Activated T-cell treated with anti-CD3 and anti-CD28 coated beads, Interleukin-2, amount 50 U/mL, for 4 hours (primary cell): ENCODE results near the gene PGLYRP1. TPM values are rescaled to one million over a fixed set of nuclear protein-coding genes. Genes with fewer than 3 reads are reported as not detected.

Source experiments
- ATAC-seq, 2 donors: fragments of 200-7000 bp; cut with Tn5 transposase; one replicate each; pipeline ENCODE4 v1.10.0; 2021
- DNase-seq: peaks from one replicate; pipeline ENCODE4 v3.0.0-alpha.2; 2020
- H3K27me3 Mint-ChIP-seq: one replicate; pipeline ENCODE4 v1.8.0; 2021; ENCODE audit warnings: low read depth, mixed read lengths
- H3K36me3 Mint-ChIP-seq: one replicate; pipeline ENCODE4 v1.8.0; 2022; ENCODE audit warnings: mixed read lengths; ENCODE audit not compliant: insufficient read depth
- H3K4me1 Mint-ChIP-seq: one replicate; pipeline ENCODE4 v1.8.0; 2021; ENCODE audit warnings: low read depth, mixed read lengths
- H3K4me3 Mint-ChIP-seq: one replicate; pipeline ENCODE4 v1.8.0; 2021; ENCODE audit warnings: mild to moderate bottlenecking, moderate library complexity, mixed read lengths
- H3K9me3 Mint-ChIP-seq: one replicate; pipeline ENCODE4 v1.8.0; 2021; ENCODE audit warnings: mixed read lengths
- total RNA-seq, 3 donors: library from RNA; stranded (reverse); gene quantifications; one replicate each; pipeline ENCODE4 v1.2.1, GENCODE V29; 2021

PGLYRP1 gene
- total RNA-seq, 3 donors from 2014 or later = not detected

DNA sequence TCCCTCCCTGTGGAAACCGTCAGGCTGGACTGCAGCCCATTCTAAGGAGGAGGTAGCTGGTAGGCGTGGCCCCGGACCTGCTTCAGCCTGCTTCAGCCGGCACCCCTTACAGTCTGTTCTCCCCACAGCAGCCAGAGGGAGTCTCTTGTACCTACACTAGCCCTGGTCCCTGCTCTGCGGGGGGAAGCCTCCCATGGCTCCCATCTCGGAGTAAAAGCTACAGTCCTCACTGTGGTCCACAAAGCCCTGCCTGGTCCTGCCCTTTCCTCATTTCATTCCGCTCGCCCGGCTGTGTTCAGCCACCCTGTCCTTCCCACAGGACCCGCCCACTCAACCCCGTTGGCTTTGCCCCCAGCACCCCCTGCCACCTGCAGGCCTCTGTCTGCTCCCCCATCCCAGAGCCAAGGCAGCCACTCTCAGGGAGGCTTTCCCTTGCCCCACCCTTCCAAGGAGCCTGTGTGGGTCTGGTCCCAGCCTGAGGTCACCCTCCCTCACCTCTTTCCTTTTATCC, 1.3 kb downstream of the PGLYRP1 start:
- Mint-ChIP-seq H3K9me3 (peaks cover 4% of the 10 kb centered on the region), H3K4me1 (peaks cover 12% of the 10 kb centered on the region), H3K4me3 (no peak overlapping the region), H3K36me3 (no peaks in the 10 kb centered on the region), H3K27me3 (peaks cover 33% of the 10 kb centered on the region)
- no peak for DNase-seq
- ATAC-seq = no peak

DNA sequence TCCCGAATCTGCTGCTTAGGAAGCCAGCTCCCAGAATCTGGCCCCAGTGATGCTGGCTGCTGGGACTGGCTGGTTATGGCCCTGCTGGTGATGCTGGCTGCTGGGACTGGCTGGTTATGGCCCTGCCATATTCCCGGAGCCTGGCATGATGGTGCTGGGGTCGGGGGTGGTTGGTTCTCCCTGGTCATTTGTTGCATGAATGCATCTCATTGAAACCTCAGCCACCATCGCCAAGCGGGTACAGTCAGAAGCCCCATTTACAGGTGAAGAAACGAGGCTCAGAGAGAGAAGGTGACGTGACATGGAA, 2.1 kb downstream of the PGLYRP1 start:
- Mint-ChIP-seq H3K36me3 (no peaks in the 10 kb centered on the region), H3K9me3 (no peaks in the 10 kb centered on the region), H3K27me3 (peaks cover 27% of the 10 kb centered on the region), H3K4me3 (no peak overlapping the region), H3K4me1 (peaks cover 8% of the 10 kb centered on the region)
- ATAC-seq = no peak
- no peak for DNase-seq

DNA sequence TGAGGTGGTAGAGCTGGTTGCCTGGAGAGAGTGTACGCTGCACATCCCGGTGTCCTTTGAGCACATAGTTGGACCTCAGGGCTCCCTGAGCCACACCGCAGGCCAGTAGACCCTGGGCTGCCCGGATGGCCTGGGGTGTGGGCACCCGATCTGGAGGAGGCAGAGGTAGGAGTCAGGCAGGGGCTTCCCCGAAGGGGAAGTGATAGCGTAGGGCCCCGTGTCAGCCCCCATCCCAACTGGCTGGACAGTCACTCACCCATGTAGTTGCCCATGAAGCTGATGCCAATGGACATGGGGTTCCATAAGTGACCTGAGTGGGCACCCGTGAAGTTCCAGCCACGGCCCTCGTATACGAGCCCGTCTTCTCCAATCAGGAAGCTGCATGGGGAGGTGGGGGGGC, 3.6 kb downstream of the PGLYRP1 start:
- ATAC-seq (no peak), DNase-seq (no peak)
- Mint-ChIP-seq H3K27me3 (peaks cover 25% of the 10 kb centered on the region), H3K9me3 (no peaks in the 10 kb centered on the region), H3K4me1 (peaks cover 13% of the 10 kb centered on the region), H3K36me3 (peaks cover 5% of the 10 kb centered on the region), H3K4me3 (no peak overlapping the region)

DNA sequence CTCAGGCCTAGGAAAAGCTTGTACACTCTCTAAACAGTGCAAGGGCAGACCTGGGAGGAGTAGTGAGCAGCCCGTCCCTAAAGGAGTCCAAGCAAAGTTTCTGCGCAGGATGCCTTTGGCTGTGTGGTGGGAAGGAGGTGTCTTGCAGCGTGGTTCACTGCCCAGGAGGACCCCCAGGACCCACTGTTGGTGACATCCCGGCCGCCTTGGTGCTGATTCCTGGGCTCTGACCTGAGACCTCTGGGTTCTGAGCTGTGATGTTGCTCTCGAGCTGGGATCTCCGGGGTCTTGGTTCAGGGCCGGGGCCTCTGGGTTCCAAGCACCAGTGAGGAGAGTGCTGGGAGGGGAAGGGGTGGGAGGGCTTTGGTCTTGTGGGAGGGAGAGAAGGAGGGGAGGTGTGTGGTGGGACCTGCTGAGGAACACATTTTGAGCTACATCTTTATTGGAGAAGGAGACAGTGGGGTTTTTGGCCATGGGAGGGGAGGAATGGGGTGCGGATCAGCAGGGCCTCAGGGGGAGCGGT, 4.1 kb downstream of the PGLYRP1 start:
- Mint-ChIP-seq H3K9me3 (no peaks in the 10 kb centered on the region), H3K27me3 (peaks cover 21% of the 10 kb centered on the region), H3K36me3 (peaks cover 5% of the 10 kb centered on the region), H3K4me3 (no peak overlapping the region), H3K4me1 (peaks cover 13% of the 10 kb centered on the region)
- no peak for ATAC-seq
- no peak for DNase-seq

DNA sequence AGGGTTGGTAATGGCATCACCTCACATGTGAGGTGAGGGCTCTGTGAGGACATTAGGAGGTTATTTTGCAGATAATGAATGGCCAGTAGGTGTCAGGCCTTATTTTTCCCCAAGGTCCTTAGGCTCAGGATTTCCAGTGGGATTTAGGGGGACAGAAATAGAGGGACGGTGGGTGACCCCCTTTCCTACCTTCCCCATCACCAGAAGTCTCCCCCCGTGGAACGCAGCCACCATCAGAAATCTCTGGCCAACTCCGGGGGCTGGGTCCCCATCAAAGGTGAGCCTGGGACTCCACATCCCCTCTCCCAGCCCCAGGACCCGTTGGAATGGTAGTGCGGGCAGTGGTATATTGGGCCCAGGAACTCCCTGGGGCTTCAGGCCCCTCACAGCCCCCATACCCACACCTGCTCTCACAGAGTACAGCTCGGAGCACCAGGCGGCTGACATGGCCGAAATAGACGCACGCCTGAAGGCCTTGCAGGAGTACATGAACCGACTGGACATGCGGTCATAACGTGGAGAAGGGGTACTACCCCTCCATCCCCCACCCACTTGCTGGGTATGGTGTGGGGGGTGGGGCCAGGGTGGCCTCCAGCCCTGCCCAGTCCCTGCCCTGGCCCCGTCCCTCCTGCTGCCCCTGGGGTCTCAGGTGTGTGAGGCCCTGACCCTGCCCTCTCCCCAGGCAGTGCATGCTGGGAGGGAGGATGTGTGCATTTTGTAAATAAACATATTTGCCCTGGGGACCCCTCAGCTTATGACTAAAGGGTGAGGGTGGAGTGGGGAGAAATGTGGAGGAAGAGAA, 4.8 kb downstream of the PGLYRP1 start:
- Mint-ChIP-seq H3K36me3 (peaks cover 5% of the 10 kb centered on the region), H3K4me3 (no peak overlapping the region), H3K27me3 (peaks cover 16% of the 10 kb centered on the region), H3K4me1 (peaks cover 13% of the 10 kb centered on the region), H3K9me3 (no peaks in the 10 kb centered on the region)
- ATAC-seq = no peak
- DNase-seq = no peak

DNA sequence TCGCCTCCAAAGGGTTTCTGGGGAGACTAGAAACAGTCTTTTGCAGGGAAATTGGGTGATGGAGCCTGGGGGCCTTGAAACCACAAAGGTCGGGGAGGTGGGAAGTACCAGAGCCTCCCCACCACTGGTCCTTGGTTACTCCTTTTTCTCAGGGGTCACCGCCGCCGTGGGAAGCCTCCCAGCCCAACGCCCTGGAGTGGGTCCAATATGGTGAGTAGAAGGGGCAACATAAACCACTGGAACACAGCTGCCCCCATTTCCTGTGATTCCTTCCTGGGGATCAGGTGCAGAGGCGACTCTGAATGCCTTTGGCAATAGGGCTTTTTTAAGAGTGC, 5.8 kb downstream of the PGLYRP1 start:
- H3K4me3 Mint-ChIP-seq = peak overlapping the region; percentile 85
- H3K4me1 Mint-ChIP-seq = peaks cover 13% of the 10 kb centered on the region
- peaks cover 5% of the 10 kb centered on the region for H3K36me3 Mint-ChIP-seq
- H3K9me3 Mint-ChIP-seq = no peaks in the 10 kb centered on the region
- DNase-seq = no peak
- peaks cover 11% of the 10 kb centered on the region for H3K27me3 Mint-ChIP-seq
- ATAC-seq = peak in 1 of 2 donors; percentile 5

DNA sequence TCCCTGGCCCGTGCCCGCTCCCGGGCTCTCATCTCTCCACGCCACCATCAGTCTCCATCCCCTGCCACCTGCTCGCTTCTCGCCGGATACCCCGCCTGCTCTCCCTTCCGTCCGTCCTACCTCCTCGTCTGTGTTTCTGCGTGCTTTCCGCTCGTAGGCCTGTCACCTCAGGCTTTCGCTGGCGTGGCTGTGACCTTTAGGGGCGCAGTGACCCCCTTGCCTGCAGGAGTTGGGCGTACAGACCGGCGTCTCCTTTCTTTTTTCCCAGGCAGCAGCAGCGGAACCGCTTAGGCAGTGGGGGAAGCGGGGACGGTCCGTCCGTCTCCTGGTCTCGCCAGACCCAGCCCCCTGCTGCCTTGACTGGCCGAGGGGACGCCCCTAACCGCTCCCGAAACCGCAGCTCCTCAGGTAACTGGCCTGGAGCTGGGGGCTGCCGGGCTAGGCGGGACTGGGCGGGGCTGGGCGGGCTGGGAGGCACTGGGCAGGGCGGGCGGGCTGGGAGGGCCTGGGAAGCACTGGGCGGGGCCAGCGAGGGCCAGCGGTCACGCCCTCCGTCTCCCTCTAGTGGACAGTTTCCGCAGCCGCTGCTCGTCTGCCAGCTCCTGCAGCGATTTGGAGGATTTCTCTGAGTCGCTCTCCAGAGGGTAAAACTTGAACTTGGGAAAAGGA, 6.3 kb downstream of the PGLYRP1 start:
- peak; percentile 77 to 82 for ATAC-seq
- Mint-ChIP-seq H3K27me3 (peaks cover 8% of the 10 kb centered on the region), H3K36me3 (peaks cover 5% of the 10 kb centered on the region), H3K4me3 (peak overlapping the region; percentile 85), H3K4me1 (peaks cover 13% of the 10 kb centered on the region), H3K9me3 (no peaks in the 10 kb centered on the region)
- DNase-seq = peak; percentile 78

DNA sequence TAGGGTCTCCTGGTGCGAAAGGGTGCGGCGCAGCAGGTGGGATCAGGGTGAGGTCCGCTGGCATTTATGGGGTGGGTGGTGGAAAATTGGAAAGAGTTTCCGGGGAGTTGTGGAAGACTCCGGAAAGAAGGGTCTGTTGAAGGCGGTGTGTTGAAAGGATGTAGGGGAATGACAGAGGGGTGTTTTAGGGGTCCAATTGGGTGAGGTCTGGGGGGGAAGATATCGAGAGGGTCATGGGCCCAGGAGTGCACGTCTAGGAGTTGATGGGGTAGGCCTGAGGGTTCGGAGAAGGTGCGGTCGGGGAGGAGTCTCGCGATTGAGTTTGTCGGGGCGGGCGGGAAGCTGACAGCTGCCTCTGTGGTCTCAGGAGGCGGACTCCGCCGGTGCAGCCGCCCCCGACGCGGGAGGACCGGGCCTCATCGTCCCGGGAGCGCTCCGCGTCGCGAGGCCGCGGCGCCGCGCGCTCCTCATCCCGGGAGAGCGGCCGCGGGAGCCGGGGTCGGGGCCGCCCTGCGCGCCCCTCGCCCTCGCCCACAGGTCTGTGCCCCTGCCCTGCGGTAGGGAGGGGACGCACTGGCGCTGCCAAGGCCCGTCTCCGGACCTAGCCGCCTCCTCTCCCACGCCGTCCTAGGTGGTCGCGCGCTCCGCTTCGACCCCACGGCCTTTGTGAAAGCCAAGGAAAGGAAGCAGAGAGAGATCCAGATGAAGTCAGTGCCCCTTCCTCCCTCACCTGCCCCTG, 7.0 kb downstream of the PGLYRP1 start:
- Mint-ChIP-seq H3K4me3 (peak overlapping the region; percentile 85), H3K4me1 (peaks cover 13% of the 10 kb centered on the region), H3K27me3 (peaks cover 8% of the 10 kb centered on the region), H3K36me3 (peaks cover 5% of the 10 kb centered on the region), H3K9me3 (no peaks in the 10 kb centered on the region)
- ATAC-seq (peak; percentile 44 to 49), DNase-seq (peak; percentile 24)

DNA sequence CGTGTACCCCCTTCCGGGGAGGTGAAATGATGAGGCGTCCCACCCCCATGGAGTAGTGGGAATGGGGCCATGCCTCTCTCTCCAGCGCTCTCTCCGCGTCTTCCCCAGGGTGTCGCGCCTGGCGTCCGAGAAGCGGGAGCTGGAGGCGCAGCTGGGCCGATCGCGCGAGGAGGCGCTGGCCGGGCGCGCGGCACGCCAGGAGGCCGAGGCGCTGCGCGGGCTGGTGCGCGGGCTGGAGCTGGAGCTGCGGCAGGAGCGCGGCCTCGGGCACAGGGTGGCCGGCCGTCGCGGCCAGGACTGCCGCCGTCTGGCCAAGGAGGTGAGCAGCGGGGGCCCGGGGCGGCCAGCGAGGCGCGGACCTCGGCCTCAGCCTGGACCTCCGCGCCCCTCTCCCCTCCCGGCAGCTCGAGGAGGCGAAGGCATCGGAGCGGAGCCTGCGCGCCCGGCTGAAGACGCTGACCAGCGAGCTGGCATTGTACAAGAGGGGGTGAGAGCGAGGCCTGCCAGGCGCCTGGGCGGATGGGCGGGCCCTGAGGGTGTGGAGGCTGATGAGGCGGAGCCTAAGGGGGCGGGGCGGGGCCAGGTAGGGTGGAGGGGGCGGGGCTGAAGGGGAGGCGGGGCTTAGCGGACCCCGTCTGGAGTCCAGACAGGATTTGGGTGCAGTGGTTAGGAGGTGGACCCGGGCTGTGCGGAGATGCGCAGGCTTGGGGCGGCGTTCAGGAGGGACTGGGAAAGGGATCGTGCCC, 7.7 kb downstream of the PGLYRP1 start:
- Mint-ChIP-seq H3K4me3 (peak overlapping the region; percentile 70), H3K36me3 (peaks cover 7% of the 10 kb centered on the region), H3K9me3 (no peaks in the 10 kb centered on the region), H3K27me3 (peaks cover 8% of the 10 kb centered on the region), H3K4me1 (peaks cover 13% of the 10 kb centered on the region)
- DNase-seq (peak; percentile 62), ATAC-seq (peak; percentile 61 to 68)

DNA sequence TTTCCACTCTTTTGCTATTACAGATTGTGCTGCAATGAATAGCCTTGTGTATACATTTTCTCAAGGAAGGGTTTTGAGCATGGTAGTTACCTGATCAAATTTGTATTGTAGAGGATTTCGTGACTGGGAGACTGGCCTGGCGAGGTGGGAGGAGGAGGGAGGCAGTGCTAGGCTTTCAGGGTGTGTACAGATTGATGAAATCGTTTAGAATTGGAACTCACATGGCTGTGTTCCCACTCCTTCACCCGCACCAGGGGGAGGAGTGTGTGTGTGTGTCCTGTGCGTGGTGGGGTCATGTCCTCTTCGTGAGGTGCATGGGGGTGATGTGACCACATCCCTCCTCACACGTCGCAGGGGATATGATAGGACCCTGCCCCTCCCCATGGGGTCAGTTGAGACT, 8.3 kb downstream of the PGLYRP1 start:
- H3K27me3 Mint-ChIP-seq = peaks cover 8% of the 10 kb centered on the region
- H3K36me3 Mint-ChIP-seq = peaks cover 7% of the 10 kb centered on the region
- no peaks in the 10 kb centered on the region for H3K9me3 Mint-ChIP-seq
- ATAC-seq (no peak), DNase-seq (no peak)
- H3K4me1 Mint-ChIP-seq = peaks cover 13% of the 10 kb centered on the region
- H3K4me3 Mint-ChIP-seq = peak overlapping the region; percentile 55

DNA sequence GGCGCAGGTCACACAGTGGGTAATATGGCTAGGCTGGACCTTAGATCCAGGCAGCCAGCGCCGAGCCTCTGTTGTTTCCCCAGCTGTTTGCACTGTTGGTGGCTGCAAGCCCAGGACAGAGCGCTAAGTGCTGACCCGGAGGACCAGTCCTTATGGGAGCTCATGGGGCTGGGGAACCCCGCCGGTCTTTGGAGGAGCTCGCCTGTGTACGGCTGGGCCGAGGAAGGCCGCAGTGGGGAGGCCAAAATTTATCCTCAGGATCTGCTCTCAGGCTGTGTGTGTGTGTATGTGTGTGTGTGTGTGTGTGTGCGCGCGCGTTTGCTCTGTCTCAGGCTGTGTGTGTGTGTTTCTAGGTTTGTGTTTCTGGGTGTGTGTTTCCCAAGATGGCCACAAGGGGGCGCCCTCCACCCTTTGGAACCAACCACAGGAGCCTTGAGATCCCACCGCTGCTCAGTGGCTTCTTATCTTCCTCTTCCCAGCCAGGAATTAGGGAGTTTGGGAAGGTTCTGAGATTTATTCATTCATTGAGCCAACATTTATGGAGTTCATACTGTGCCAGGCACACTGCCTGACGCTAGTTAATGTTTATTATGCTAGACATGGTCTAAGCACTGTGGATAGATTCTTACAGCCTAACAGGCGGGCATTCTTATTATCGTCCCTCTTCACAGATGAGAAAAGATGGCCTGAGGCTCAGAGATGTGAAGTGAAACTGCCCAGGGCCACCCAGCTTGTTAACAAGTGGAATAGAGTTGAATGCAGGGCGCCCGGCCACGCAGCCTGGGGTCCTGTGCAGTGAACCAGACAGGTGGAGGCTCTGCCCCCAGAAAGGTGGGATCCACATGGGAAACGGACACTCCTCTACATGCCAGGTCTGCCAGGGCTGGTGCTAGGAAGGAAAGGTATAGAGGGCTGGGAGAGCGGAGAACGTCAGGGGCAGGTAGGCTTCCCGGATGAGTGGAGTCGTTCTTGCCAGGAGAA, 13.0 kb downstream of the PGLYRP1 start:
- peak; percentile 65 for DNase-seq
- ATAC-seq = peak; percentile 70 to 83
- no peak overlapping the region for H3K4me3 Mint-ChIP-seq
- peaks cover 5% of the 10 kb centered on the region for H3K4me1 Mint-ChIP-seq
- H3K9me3 Mint-ChIP-seq = no peaks in the 10 kb centered on the region
- peaks cover 5% of the 10 kb centered on the region for H3K27me3 Mint-ChIP-seq
- peaks cover 16% of the 10 kb centered on the region for H3K36me3 Mint-ChIP-seq

DNA sequence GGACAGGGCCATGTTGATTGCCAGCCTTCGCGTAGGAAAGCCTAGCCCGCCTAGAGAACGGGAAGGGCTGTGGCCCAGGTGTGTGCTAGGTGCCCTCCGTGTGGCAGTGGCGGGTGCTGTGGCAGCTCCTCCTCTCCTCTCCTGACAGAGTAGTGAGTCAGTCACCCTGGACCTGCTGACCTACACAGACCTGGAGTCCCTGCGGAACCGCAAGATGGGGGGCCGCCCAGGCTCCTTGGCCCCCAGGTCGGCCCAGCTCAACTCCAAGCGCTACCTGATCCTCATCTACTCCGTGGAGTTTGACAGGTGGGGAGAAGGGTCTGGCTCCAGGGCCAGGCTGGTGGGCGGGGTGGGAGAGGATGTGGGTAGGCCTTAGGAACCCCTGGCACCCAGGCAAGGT, 16.4 kb downstream of the PGLYRP1 start:
- Mint-ChIP-seq H3K36me3 (peaks cover 13% of the 10 kb centered on the region), H3K9me3 (no peaks in the 10 kb centered on the region), H3K4me3 (no peak overlapping the region), H3K4me1 (no peaks in the 10 kb centered on the region), H3K27me3 (no peaks in the 10 kb centered on the region)
- DNase-seq (no peak), ATAC-seq (no peak)

DNA sequence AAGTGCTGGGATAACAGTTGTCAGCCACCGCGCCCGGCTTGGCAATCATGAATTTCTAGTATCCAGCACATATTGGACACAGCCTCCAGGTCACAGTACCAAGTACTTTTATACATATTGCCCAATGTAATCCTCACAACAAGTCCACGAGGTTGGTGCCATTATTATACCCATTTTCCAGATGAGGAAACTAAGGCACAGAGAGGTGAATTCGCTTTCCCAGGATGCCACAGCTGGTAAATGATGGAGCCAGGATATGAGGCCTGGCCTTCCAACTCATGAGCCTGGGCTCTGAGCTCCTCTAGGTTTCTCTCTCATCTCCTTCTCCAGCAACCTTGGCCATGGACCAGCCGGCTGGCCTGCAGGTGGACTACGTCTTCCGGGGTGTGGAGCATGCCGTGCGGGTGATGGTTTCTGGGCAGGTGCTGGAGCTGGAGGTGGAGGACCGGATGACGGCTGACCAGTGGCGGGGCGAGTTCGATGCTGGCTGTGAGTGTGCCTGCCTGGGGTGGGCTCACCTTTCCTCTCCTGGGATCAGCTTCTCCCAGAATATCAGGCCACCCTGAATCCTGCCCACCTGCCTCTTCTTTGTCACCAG, 20.1 kb downstream of the PGLYRP1 start:
- Mint-ChIP-seq H3K4me1 (peaks cover 23% of the 10 kb centered on the region), H3K9me3 (no peaks in the 10 kb centered on the region), H3K27me3 (peaks cover 6% of the 10 kb centered on the region), H3K36me3 (peaks cover 10% of the 10 kb centered on the region), H3K4me3 (no peak overlapping the region)
- ATAC-seq (no peak), DNase-seq (no peak)
